ENCODE measurements around the gene TPT1.

TPT1 gene

DNA sequence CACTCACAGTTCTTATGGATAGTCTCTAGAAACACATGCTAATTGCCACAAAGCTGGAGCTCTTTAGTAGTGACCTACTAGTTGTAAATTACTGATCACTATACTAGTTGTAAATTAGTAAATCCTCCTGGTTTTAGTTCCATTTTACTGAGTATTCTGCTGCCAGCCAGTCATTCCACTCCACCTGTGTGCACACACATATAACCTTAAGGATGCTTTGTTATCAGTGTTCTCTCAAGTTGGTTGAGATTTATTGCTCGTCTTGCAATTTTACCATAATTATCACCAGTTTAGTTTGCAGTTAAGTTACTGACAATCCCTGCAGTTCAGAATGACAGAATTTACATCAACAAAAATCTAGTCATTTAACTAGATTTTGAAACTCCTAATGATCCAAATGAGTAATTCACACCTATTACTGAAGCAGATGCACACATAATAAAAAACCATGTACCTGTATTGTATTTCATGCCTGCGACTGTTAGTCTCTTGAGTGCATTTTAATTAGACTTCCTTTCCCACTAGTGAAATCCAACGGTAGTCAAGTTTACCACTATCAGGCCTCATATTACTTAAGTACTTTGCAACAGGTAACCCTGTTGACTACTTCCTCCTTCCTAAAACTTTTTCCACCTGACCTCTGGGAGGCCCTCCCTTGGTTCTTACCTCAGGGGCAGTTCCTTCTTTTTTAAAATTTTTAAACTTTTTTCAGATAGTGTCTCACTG lies 7.6 kb downstream of the TPT1 start:
- no peak for DNase-seq

DNA sequence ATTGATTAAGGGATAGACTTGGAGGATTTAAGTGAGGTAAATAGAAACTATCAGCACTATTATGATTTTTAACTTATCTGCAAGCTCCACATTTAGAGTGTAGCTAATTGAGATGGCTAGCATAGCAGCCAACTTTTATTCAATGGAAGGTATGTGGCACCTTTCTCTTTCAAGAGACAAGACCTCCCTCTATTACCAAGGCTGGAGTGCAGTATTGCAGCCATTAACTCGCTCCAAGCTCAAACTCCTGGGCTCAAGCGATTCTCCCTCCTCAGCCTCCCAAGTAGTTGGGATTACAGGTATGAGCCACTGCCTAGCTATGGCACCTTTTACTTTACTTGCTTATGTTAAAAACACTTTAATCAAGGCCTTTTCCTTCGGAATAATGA lies 8.2 kb downstream of the TPT1 start:
- DNase-seq: no peak

DNA sequence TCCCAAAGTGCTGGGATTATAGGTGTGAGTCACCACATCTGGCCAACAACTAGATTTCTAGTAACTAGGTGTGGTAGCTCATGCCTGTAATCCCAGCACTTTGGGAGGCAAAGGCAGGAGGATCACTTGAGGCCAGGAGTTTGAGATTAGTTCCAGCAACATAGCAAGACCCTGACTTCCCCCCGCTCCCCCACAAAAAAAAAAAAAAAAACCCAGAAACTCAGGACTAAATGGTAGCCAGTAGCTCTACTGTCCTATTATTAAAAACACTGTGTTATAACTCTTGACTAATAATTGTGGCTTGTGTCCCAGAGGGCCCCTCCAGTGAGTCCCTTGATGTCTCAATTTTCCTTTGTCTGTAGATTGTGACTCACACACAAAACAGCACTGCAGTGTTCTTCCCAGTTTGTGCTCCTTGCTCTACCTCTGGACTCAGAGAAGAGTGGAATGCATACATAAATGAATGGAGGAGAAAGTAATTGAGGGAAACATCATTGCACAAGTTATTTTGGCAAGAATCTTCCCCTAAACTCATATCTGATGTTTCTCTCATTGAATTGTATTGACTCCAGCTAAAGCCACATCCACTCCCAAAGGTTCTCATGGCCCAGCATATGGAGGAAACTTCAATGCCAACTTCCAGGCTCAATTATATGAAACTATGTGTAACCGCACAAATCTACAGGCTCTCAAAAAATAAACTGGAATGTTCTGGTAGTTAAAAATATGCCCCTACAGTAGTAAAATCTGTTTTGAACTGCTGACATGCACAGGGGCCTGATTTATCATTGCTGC lies 8.8 kb downstream of the TPT1 start:
- DNase-seq: no peak

DNA sequence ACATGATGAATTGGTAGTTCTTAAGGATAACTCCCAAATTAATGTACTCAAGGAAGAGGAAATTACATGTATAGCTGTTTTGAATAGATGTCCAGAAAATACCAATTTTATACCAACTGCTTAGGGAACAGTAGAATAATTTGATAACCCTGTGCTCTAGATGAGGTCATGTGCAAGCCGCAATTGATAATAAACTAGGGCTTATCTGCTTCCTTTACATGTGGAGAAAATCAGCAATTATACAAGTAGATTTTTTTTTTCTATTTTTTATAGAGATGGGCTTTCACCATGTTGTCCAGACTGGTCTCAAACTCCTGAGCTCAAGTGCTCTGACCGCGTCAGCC lies 9.3 kb downstream of the TPT1 start:
- no peak for DNase-seq

DNA sequence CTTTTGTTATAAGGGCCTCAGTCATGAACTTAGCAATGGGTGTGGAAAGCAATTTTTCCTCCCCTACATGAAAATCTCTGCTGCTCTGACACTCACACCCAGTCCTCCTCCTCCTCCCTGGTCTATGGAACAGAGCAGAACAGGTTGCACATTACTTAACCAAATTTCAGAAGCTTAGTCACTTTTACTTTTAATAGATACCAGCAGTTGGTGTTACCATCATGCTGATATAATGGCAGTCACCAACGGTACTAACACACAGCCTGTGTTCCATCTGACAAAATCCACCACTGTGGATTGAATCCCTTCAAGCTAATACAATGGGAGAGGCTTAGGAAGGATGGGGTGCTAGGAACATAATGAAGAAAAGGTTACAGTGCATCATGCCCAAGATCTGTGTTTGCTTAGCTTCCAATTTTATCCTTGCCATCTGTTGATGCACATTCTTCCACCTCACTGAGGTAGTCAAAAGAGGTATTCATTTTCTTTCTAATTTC lies 9.8 kb downstream of the TPT1 start:
- no peak for DNase-seq

DNA sequence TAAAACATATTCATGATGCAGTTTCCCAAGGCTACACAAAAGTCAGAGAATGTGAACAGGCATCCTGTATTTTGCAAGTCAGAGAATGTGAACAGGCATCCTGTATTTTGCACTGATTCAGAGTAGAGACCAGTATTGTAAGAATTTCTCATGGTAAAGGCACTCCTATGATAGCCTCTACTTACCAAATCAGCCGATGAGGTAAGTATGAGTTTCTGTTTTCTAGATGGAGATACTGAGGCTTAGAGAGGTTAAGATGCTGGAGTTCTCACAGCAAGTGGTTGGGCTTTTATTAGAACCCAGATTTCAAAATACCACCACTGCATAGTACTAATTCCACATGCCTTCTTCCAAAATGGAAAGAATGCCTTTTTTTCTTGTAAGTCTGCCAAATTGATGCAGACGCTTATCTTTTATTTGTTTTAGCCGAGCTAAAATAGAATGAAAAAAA lies 12.3 kb downstream of the TPT1 start:
- no peak for DNase-seq

DNA sequence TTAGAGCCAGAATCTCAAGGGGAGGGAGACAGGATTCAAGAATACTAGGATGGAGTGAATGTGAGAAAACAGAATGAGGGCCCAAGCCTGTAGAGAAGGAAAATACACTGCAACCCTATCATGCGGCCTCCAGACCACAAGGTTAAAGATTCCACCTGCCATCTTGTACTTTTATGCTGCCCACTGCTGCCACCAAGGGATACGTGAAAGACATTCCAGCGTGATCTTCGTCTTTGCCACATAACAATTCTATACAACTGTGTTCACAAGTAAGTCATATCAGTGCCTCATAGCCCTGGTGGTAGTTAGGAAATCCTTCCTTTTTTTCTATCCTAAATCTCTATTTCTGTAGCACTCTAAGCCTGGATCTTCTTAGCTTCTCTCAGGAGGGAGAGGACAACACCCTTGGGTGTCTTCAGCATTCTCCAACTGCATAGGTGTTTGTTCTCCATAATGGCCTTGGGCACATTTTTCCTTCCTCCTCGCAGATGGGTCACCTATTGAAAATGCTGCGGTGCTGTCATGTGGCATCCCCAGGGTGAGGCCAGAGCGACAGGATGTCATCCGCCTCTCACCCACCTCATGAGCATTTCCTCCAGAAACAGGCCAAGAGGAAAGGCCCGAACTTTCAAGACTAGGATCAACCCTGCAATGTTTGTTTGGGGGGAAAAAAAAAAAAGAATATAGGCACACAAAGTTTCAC lies 13.6 kb downstream of the TPT1 start:
- DNase-seq: no peak

DNA sequence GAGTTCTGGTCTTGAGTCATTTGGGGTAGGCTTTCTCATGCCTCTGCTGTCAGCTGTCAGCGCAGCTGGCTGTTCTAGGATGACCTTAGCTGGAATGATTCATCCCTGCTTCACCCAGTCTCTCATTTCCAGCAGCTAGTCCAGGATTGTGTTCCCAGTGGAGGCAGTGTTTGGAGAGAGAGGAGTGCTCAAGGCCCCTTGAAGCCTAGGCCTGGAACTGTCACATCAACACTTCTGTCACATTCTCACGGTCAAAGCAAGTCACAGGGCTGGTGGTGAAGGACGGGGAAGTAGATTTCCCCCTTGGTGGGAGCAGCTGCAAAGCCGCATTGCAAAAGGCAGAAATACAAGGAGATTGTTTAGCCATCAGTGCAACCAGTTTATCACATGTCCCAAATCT lies 15.2 kb downstream of the TPT1 start:
- DNase-seq: no peak

DNA sequence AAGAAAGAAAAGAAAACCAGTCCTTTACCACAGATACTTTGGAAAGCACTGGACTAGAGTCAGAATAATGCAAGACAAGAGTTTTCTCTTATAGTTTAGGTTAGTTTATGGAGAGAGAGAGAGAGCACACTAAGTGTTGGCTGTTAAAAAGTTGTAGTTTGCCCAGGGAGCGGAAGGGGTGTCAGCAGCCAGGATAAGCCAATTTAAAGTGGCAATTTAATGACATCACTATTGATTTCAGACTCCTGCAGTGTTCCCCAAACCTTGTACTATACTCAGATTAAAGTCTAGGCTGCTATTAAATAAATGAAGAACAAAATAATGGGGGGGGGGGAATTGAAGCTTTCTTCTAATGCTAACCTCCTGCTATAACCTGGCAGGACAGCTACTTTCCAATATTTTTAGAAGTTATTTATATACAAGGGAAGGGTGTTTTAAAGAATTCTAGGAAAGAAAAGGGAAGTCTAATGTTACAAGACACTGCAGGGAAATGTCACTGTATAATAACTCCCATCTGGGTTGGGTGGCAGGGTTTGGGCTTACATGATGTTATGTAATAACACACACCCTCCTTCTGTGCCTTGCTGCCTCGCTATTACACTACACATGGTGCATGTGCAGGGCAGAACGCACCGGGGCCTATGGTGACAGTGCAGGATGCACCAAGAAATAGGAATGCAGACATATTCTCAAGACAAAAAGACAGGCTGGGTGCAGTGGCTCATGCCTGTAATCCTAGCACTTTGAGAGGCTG lies 19.9 kb downstream of the TPT1 start:
- no peak for DNase-seq

DNA sequence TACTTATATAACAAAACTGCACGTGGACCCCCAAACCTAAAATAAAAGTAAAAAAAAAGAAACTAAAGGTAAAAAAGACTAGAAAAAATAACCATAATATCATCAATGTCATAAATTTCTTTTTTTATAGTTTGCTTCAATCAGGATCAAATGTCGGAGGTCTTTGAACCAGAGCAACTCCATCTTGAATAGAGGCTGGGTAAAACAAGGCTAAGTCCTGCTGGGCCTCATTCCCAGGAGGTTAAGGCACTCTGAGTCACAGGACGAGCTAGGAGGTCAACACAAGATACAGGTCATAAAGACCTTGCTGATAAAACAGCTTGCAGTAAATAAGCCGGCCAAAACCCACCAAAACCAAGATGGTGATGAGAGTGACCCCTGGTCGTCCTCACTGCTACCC lies 24.0 kb downstream of the TPT1 start:
- DNase-seq: no peak

DNA sequence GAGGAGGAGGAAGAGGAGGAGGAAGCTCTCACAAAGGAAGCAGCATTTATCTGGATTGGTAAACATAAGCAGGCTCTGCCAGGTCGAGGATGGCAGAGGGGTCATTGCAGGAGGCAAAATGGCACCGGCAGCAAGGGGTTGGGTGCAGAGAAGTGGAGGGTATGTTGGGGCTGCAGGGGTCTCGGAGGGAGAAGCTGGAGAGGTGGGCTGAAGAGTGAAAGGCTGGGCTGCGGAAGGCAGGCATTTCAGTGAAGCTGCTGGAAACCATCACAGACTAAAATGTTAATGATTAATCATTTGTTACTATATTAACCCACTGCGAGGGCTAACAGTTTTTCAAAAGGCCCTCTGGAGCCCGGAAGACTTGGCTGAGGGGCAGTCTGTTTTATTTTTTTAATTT lies 24.6 kb downstream of the TPT1 start:
- no peak for DNase-seq

DNA sequence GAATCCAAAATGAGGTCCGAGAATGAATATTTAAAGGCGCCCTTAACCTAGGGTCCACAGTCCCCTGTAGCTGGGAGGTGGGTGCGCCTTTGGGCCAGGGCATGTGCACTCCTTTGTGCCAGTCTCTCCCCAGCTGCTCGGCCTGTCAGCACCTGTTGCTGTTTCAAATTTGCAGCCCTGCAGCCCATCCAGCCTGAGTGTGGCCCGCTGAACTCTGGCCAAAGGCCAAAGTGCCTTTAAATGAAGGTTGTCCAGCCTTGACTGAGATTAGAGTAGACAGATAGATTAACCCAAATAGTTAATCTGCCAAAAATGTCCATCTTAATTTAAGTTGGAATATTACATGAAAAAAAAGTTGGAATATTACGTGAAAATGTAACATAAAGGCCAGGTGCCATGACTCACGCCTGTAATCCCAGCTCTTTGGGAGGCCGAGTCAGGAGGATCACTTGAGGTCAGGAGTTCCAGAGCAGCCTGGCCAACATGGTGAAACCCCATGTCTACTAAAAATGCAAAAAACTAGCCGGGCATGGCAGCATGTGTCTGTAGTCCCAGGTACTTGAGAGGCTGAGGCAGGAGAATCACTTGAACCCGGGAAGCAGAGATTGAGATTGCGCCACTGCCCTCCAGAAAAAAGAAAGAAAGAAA lies 25.3 kb downstream of the TPT1 start:
- DNase-seq: no peak

DNA sequence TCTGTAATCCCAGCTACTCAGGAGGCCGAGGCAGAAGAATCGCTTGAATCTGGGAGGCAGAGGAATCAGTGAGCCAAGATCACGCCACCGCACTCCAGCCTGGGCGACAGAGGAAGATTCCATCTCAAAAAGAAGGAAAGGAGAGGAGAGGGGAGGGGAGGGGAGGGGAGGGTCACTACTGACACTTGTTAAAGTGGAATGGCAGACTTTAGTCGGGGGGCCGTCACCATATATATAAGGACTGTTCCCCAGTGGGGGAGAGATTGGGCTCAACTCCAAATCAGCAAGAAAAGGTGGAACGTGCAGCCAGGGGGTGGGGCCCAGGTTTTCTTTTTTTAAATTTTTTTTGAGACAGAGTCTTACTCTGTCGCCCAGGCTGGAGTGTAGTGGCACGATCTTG lies 26.2 kb downstream of the TPT1 start:
- no peak for DNase-seq

DNA sequence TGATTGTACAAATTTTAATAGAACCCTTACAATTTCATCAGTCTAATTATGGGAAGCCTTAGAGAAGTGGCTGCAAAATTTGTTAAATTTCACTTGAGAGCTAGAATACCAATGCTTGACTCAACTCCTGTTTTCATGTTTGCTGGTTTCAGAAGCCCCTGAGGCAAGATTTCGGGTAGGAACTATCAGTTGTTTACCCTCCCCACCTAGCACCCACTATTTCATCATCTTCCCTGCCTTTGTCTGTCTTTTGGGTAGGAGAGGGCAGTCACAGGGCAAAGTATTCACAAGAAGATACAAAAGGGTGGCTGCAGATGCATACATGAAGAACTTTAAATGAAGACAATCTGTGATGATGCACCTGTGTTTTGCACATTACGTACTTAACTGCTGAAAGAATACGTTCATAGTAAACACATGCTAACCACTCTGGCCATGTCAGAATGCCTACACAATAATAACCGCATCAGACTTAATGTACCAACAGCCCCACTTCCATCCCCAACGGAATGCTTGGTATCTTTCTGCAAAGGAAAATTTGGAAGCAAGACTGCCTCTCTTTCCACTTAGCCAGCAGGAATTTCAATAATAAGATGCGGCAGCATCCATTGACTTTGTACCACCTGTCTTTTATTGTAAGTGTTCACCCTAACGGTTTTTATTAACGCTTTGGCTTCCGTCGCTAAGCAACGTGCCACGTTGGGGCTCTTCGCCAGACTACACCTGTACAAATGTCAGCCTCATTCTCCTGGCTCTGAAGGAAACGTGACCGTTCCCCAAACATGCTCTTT lies 30.4 kb downstream of the TPT1 start:
- DNase-seq: no peak

DNA sequence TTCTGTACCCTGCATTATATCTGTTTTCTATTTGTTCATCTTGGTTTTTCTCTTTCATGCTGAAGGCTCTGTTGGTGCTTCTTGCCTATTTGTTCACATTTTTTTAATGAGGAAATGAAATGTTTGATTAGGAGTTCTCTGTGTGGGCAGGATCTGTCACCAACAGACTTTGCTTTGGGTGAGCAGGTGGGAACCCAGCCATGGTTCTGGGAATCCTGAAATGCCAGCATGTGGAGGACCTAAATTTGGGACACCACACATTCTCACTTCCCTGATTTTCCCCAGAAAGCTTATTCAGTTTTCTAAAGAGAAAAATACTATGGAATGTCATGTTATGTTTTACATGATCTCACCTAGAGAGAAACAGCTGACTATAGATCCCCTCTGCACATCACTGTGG lies 34.0 kb downstream of the TPT1 start:
- DNase-seq: no peak

DNA sequence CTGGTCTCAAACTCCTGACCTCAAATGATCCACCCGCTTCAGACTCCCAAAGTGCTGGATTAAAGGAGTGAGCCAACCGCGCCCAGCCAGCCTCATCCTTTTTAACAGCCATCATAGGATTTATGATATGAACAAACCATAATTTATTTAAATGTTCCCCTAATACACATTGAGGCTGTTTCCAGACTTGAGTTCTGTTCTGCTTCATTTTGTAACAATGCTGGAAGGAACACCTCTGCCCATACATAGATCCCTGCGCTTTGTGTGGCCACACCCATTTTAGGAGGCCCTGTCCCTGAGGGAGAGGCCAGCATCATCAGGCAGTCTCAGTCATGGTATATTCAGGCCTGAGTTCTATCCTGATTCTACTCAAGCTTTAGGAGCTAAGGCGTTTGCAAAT lies 35.9 kb downstream of the TPT1 start:
- no peak for DNase-seq

DNA sequence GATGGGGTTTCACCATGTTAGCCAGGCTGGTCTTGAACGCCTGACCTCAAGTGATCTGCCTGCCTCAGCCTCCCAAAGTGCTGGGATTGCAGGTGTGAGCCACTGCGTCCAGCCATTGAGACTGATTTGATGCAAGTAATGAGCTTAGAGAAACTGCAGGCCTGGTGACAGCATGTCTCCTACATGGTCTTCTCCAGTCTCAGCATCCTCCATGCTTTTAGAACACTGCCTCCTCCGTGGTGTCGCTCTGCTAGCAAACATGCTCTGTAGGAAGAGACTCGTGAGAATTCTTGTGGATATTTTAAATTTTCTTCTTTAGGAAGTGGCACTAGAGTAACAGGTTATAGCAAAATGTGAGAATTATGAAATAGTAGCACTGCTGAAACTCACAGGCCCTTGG lies 37.1 kb downstream of the TPT1 start:
- no peak for DNase-seq

DNA sequence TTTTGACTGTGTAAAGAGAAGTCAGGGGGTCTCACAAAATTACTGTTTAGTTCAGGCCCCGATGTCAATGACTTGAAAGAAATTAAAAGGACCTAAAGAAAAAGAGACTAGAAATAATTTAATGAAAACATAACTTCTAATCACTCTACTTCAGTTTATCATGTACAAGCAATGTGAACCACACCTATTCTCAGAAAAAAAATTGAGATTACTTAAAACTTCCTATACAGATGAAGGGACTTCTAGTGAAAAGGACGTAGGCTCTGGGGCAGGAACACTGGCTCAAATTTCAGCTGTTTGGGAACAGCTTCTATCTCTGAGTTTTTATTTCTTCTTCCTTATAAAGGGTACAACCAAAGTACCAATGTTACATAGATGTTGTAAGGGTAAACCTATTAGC lies 38.0 kb downstream of the TPT1 start:
- DNase-seq: no peak

DNA sequence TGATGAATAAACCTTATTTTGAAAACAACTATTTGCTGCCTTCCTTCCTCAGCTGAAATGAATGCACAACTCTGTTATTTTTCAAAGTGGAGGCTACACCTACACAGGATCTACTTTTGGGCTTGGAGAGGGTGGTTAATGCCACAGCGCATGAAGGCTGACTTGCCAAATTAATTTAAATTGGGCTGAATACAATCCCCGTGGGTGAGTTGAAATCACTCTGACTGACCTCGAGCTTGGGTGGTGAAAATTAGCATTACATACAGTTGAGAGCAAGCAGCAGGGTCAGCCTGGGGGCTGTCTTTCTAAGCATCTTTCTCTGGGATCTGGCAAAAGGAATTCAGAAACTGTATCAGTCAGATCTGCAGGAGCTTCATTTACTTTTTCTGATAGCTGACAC lies 38.5 kb downstream of the TPT1 start:
- DNase-seq: no peak

DNA sequence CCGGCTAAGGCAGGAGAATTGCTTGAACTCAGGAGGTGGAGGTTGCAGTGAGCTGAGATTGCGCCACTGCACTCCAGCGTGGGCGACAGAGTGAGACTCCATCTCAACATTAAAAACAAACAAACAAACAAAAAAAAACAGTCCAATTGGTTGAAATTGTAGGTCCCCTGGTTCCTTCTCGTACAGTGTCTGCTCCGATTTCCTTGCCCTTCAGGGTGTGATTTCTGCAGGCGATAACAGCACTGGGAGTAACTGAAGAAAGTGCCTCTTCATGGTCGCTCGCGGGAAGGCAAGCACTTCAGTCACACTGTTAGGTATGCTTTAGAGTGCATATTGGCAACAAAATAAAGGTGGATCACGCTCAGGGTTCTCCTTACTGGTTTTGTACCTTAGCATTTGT lies 39.7 kb downstream of the TPT1 start:
- no peak for DNase-seq

DNA sequence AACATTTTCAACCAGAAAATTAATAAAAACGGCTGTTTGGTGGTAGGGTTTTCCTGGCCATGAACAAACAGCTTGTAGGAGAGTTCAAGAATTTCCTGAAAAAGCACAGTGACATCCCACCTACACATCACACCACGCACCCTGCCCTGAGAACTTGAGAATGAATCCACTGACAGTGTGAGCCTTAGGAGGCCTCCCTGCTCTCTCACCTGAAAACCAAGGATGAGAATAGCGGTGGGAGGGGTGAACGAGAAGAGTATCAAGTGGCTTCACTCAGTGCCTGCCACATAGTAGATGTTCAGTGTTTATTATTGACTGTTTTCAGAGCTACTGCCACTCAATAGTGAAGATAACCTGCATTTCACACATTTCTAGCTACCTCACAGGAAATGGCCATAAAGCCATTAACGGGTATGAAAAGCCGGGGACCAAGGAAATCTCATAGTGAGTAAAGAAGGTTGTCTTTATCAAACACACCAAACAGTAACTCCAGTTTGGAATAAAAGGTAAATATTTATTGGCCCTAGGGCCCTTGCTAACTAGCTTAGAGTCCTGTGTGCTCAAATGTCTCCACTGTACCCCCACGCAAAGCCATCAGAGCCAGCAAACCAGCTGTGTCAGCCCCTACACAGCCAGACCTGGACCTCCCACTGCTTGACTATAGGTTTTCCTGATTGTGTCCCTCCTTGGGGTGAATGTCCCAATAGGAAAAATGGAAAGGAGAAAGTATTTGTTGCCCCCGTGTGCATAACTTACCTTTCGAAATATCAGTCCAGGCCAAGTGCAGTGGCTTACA lies 40.6 kb downstream of the TPT1 start:
- DNase-seq: no peak
